ENCODE measurements around the gene ZBTB1. TPM values are rescaled to one million over a fixed set of nuclear protein-coding genes. Genes with fewer than 3 reads are reported as not detected.

The ZBTB1 gene
- total and polyA plus RNA-seq, 11 donors = 9.0 to 29.5 (median 17.7) TPM

DNA sequence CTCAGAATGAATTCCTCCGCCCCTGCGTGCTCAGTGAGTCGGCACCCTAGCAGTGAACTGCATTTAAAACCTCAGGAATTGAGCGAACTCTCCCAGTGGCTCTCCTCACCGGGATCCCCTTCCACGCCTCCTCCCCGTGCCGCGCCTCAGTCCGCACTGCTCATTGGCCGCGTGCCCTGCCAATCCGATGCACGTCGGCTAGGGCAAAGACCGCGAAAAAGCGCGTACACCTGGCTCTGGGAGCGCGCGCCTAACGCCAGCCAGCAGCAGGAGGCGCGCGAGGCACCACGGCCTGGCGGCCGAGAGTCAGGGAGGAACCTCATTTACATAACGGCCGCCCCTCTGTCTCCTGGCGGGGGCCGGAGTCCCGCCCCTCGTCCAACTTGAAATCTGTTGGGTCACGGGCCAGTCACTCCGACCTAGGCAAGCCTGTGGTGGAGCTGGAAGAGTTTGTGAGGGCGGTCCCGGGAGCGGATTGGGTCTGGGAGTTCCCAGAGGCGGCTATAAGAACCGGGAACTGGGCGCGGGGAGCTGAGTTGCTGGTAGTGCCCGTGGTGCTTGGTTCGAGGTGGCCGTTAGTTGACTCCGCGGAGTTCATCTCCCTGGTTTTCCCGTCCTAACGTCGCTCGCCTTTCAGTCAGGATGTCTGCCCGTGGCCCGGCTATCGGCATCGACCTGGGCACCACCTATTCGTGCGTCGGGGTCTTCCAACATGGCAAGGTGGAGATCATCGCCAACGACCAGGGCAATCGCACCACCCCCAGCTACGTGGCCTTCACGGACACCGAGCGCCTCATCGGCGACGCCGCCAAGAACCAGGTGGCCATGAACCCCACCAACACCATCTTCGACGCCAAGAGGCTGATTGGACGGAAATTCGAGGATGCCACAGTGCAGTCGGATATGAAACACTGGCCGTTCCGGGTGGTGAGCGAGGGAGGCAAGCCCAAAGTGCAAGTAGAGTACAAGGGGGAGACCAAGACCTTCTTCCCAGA lies 35.9 kb downstream of the ZBTB1 start, which contains the start of gene HSPA2:
HSPA2 (plus strand) TSS at position 534 of the 995 bp plus-strand sequence; CDS start at position 643, 109 bp downstream.
- peaks cover 0 to 34% (median 10%) of the 10 kb centered on the region in 12 donors for H3K4me1 ChIP-seq
- TF ChIP-seq POLR2A (IDR thresholded peaks at IDR 0.05) = peak; percentile 93 to 98
- TF ChIP-seq, protein P1, sequence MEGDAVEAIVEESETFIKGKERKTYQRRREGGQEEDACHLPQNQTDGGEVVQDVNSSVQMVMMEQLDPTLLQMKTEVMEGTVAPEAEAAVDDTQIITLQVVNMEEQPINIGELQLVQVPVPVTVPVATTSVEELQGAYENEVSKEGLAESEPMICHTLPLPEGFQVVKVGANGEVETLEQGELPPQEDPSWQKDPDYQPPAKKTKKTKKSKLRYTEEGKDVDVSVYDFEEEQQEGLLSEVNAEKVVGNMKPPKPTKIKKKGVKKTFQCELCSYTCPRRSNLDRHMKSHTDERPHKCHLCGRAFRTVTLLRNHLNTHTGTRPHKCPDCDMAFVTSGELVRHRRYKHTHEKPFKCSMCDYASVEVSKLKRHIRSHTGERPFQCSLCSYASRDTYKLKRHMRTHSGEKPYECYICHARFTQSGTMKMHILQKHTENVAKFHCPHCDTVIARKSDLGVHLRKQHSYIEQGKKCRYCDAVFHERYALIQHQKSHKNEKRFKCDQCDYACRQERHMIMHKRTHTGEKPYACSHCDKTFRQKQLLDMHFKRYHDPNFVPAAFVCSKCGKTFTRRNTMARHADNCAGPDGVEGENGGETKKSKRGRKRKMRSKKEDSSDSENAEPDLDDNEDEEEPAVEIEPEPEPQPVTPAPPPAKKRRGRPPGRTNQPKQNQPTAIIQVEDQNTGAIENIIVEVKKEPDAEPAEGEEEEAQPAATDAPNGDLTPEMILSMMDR (IDR thresholded peaks at IDR 0.05) = peak; percentile 72 to 100 (median 82)
- 6 to 15% (median 6%) methylated on average over 50 to 79 of the region's 79 CpGs for WGBS, 4 donors

DNA sequence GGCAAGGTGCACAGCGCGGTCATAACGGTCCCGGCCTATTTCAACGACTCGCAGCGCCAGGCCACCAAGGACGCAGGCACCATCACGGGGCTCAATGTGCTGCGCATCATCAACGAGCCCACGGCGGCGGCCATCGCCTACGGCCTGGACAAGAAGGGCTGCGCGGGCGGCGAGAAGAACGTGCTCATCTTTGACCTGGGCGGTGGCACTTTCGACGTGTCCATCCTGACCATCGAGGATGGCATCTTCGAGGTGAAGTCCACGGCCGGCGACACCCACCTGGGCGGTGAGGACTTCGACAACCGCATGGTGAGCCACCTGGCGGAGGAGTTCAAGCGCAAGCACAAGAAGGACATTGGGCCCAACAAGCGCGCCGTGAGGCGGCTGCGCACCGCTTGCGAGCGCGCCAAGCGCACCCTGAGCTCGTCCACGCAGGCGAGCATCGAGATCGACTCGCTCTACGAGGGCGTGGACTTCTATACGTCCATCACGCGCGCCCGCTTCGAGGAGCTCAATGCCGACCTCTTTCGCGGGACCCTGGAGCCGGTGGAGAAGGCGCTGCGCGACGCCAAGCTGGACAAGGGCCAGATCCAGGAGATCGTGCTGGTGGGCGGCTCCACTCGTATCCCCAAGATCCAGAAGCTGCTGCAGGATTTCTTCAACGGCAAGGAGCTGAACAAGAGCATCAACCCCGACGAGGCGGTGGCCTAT lies 36.8 kb downstream of the ZBTB1 start:
- DNase-seq = peak in 2 of 5 donors; percentile 24 to 70
- intact Hi-C loops (cut with DNase I) = loop anchor here in 8 of 10 donors (2.0 to 10.0 kb wide), 6 partner anchors 27 to 223 kb away; partner anchors contain the start of gene ZBTB1 (in 1 of the 8)
- H3K4me3 ChIP-seq = peak overlapping the region in 10 of 12 donors; percentile 5 to 77 (median 69)

More for the DNA sequence above, 35.9 kb downstream of the ZBTB1 start, which contains the start of gene HSPA2:
- peak within 1 kb of the TSS; percentile 46 to 90 (median 80) for H3K27ac ChIP-seq
- peak within 1 kb of the TSS; percentile 47 to 77 (median 69) for H3K4me3 ChIP-seq
- intact Hi-C loops (cut with DNase I) = loop anchor here in 9 of 10 donors (1.0 to 10.0 kb wide), 8 partner anchors 28 to 224 kb away; partner anchors contain the start of gene ZBTB1 (in 1 of the 9)
- peaks cover 0 to 24% (median 0%) of the 10 kb centered on the region in 9 donors for H3K27me3 ChIP-seq
- peaks cover 0 to 3% (median 0%) of the 10 kb centered on the region in 12 donors for H3K9me3 ChIP-seq
- DNase-seq (peak; percentile 99), ATAC-seq (peak; percentile 97 to 99 (median 98))
- no peaks in the 10 kb centered on the region for H3K36me3 ChIP-seq

DNA sequence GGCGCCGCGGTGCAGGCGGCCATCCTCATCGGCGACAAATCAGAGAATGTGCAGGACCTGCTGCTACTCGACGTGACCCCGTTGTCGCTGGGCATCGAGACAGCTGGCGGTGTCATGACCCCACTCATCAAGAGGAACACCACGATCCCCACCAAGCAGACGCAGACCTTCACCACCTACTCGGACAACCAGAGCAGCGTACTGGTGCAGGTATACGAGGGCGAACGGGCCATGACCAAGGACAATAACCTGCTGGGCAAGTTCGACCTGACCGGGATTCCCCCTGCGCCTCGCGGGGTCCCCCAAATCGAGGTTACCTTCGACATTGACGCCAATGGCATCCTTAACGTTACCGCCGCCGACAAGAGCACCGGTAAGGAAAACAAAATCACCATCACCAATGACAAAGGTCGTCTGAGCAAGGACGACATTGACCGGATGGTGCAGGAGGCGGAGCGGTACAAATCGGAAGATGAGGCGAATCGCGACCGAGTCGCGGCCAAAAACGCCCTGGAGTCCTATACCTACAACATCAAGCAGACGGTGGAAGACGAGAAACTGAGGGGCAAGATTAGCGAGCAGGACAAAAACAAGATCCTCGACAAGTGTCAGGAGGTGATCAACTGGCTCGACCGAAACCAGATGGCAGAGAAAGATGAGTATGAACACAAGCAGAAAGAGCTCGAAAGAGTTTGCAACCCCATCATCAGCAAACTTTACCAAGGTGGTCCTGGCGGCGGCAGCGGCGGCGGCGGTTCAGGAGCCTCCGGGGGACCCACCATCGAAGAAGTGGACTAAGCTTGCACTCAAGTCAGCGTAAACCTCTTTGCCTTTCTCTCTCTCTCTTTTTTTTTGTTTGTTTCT lies 37.6 kb downstream of the ZBTB1 start:
- TF ChIP-seq POLR2A (IDR thresholded peaks at IDR 0.05) = no peak
- TF ChIP-seq, protein P1 (IDR thresholded peaks at IDR 0.05) = no peak
- no peak for DNase-seq
- Histone ChIP-seq H3K4me1 (peaks cover 0 to 34% (median 10%) of the 10 kb centered on the region in 12 donors), H3K27me3 (peaks cover 0 to 24% (median 0%) of the 10 kb centered on the region in 9 donors), H3K4me3 (peak overlapping the region in 11 of 12 donors; percentile 5 to 77 (median 42)), H3K27ac (peak overlapping the region in 1 of 12 donors; percentile 86), H3K9me3 (peaks cover 0 to 3% (median 0%) of the 10 kb centered on the region in 12 donors), H3K36me3 (no peaks in the 10 kb centered on the region)
- intact Hi-C loops (cut with DNase I) = loop anchor here in 8 of 10 donors (2.0 to 10.0 kb wide), 6 partner anchors 27 to 223 kb away; partner anchors contain the start of gene ZBTB1 (in 1 of the 8)
- ATAC-seq = no peak
- 10 to 16% (median 13%) methylated on average over 58 to 61 of the region's 61 CpGs for WGBS, 4 donors

More for the DNA sequence above, 36.8 kb downstream of the ZBTB1 start:
- peaks cover 0 to 3% (median 0%) of the 10 kb centered on the region in 12 donors for H3K9me3 ChIP-seq
- peaks cover 0 to 24% (median 0%) of the 10 kb centered on the region in 9 donors for H3K27me3 ChIP-seq
- H3K4me1 ChIP-seq = peaks cover 0 to 34% (median 10%) of the 10 kb centered on the region in 12 donors
- no peaks in the 10 kb centered on the region for H3K36me3 ChIP-seq
- peak overlapping the region in 1 of 12 donors; percentile 86 for H3K27ac ChIP-seq
- WGBS, 4 donors = 15 to 20% (median 17%) methylated on average over 40 to 73 of the region's 73 CpGs
- no peak for TF ChIP-seq POLR2A (IDR thresholded peaks at IDR 0.05)
- TF ChIP-seq, protein P1 (IDR thresholded peaks at IDR 0.05) = peak in 1 of 12 donors; percentile 10
- no peak for ATAC-seq

Measured in heart left ventricle (tissue), 16 donors.